H1 (cell line): Measurements from ENCODE around the gene KCNT1.

Source experiments
- BCL11A ChIP-seq, 2 experiments: IDR thresholded peaks; one replicate each; pipeline ENCODE4 v1.6.1; 2011; ENCODE audit warnings: low read depth in 2 of 2, low read length in 2 of 2, mild to moderate bottlenecking in 2 of 2
- CEBPB ChIP-seq: IDR thresholded peaks from 2 replicates; pipeline ENCODE4 v1.6.1; 2012; ENCODE audit warnings: low read depth, low read length
- EGR1 ChIP-seq: IDR thresholded peaks from 2 replicates; pipeline ENCODE4 v1.6.1; 2011; ENCODE audit warnings: low read depth, low read length, borderline replicate concordance
- EZH2 ChIP-seq: fragments of 200-600 bp; sonication (generic); IDR thresholded peaks from 2 replicates; pipeline ENCODE4 v1.7.1; 2012; ENCODE audit warnings: low read depth, mild to moderate bottlenecking, moderate library complexity, low read length, inconsistent platforms; ENCODE audit not compliant: severe bottlenecking
- JUND ChIP-seq: IDR thresholded peaks from 2 replicates; pipeline ENCODE4 v1.6.1; 2011; ENCODE audit warnings: mild to moderate bottlenecking, improper control_type of control experiment, low read length
- POLR2A ChIP-seq, 2 experiments: IDR thresholded peaks; 1 replicate in 1 of 2; 2 replicates in 1 of 2; pipeline ENCODE4 v1.6.1; 2011; ENCODE audit warnings: low read depth in 2 of 2, low read length in 2 of 2, mild to moderate bottlenecking in 2 of 2; ENCODE audit errors: control extremely low read depth in 1 of 2
- RFX5 ChIP-seq: IDR thresholded peaks from 2 replicates; pipeline ENCODE4 v1.6.1; 2011; ENCODE audit warnings: low read depth, low read length, improper control_type of control experiment, borderline replicate concordance
- RXRA ChIP-seq: IDR thresholded peaks from 2 replicates; pipeline ENCODE4 v1.6.1; 2011; ENCODE audit warnings: low read depth, mild to moderate bottlenecking, low read length, moderate library complexity; ENCODE audit not compliant: insufficient read depth
- SUZ12 ChIP-seq: fragments of 200-600 bp; sonication (generic); IDR thresholded peaks from 2 replicates; pipeline ENCODE4 v1.6.1; 2012; ENCODE audit warnings: mild to moderate bottlenecking, inconsistent platforms, low read length, moderate library complexity, mixed read lengths
- ZNF274 ChIP-seq: IDR thresholded peaks from 2 replicates; pipeline ENCODE4 v1.7.0; 2012; ENCODE audit warnings: low read length, borderline replicate concordance; ENCODE audit errors: extremely low read depth
- TF ChIP-seq, protein P1 (sequence below): IDR thresholded peaks from 2 replicates; pipeline ENCODE4 v1.6.1; 2012; ENCODE audit warnings: low read length, inconsistent platforms
- TF ChIP-seq, protein P2 (sequence below), 3 experiments: IDR thresholded peaks; 1 replicate in 2 of 3; 2 replicates in 1 of 3; pipeline versions ENCODE4 v1.5.1 to v1.6.1; 2011; ENCODE audit warnings: low read length in 3 of 3, mild to moderate bottlenecking in 3 of 3, inconsistent platforms in 2 of 3, low read depth in 1 of 3, moderate library complexity in 1 of 3; ENCODE audit not compliant: insufficient read depth in 1 of 3; ENCODE audit errors: control extremely low read depth in 1 of 3
- TF ChIP-seq, protein P3 (sequence below): IDR thresholded peaks from 2 replicates; pipeline ENCODE4 v1.6.1; 2012; ENCODE audit warnings: inconsistent platforms

DNA sequence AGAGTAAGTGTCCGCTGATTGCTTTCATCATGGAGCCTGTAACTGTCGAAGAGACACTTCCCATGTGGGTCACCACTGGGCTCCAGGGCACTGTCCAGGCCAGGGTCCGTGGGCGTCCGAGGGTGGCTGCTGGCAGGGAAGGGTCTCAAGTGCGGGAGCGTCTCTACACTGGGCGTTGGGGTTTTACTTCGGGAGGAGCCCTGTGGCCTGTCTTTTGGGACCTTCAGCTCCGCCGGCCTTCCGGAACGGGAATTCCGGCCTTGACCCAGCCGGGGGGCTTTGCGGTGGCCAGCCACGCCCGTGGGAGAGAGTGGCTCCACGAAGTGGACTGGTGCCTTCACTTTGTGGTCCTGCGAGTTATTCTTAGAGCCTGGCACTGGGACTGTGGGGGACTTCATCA, 119.1 kb downstream of the KCNT1 start:
- no peak for TF ChIP-seq RFX5
- TF ChIP-seq SUZ12, result no peak
- TF ChIP-seq, protein P1, sequence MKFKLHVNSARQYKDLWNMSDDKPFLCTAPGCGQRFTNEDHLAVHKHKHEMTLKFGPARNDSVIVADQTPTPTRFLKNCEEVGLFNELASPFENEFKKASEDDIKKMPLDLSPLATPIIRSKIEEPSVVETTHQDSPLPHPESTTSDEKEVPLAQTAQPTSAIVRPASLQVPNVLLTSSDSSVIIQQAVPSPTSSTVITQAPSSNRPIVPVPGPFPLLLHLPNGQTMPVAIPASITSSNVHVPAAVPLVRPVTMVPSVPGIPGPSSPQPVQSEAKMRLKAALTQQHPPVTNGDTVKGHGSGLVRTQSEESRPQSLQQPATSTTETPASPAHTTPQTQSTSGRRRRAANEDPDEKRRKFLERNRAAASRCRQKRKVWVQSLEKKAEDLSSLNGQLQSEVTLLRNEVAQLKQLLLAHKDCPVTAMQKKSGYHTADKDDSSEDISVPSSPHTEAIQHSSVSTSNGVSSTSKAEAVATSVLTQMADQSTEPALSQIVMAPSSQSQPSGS, result no peak
- TF ChIP-seq, protein P2, sequence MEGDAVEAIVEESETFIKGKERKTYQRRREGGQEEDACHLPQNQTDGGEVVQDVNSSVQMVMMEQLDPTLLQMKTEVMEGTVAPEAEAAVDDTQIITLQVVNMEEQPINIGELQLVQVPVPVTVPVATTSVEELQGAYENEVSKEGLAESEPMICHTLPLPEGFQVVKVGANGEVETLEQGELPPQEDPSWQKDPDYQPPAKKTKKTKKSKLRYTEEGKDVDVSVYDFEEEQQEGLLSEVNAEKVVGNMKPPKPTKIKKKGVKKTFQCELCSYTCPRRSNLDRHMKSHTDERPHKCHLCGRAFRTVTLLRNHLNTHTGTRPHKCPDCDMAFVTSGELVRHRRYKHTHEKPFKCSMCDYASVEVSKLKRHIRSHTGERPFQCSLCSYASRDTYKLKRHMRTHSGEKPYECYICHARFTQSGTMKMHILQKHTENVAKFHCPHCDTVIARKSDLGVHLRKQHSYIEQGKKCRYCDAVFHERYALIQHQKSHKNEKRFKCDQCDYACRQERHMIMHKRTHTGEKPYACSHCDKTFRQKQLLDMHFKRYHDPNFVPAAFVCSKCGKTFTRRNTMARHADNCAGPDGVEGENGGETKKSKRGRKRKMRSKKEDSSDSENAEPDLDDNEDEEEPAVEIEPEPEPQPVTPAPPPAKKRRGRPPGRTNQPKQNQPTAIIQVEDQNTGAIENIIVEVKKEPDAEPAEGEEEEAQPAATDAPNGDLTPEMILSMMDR (IDR thresholded peaks at IDR 0.05; ENCODE audit: control extremely low read depth in 1 of 3, insufficient read depth in 1 of 3, low read depth in 1 of 3, low read length in 3 of 3), result no peak
- TF ChIP-seq CEBPB, result no peak
- TF ChIP-seq, protein P3, sequence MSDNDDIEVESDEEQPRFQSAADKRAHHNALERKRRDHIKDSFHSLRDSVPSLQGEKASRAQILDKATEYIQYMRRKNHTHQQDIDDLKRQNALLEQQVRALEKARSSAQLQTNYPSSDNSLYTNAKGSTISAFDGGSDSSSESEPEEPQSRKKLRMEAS, result no peak
- no peak for TF ChIP-seq JUND
- TF ChIP-seq RXRA, result no peak
- no peak for TF ChIP-seq EGR1
- TF ChIP-seq ZNF274, result no peak
- TF ChIP-seq POLR2A (IDR thresholded peaks at IDR 0.05; ENCODE audit: control extremely low read depth in 1 of 2, low read depth in 2 of 2, low read length in 2 of 2), result no peak
- TF ChIP-seq BCL11A (IDR thresholded peaks at IDR 0.05; ENCODE audit: low read depth in 2 of 2, low read length in 2 of 2), result no peak
- no peak for TF ChIP-seq EZH2
